Kidney (tissue), 14 donors: ENCODE data around the gene KRT13. TPM values are rescaled to one million over a fixed set of nuclear protein-coding genes. Genes with fewer than 3 reads are reported as not detected.

ENCODE experiments used
- DNase-seq, 5 donors: peaks; one replicate each; pipeline ENCODE4 v3.0.0-alpha.2; 2013 to 2020
- FAIRE-seq: peaks from 2 replicates; lab custom pipeline; 2012; peaks lifted over from hg19 to GRCh38; lab: Jason Lieb, UNC
- H3K27ac ChIP-seq, 2 donors: one replicate each; pipeline ENCODE4 v1.7.0; 2013; ENCODE audit warnings: low read depth in 2 of 2, low read length in 2 of 2, inconsistent platforms in 1 of 2
- H3K27me3 ChIP-seq: one replicate; pipeline ENCODE4 v1.7.1; 2013; ENCODE audit warnings: low read length, inconsistent platforms; ENCODE audit not compliant: control insufficient read depth, insufficient read depth
- H3K36me3 ChIP-seq, 3 donors: one replicate each; pipeline versions ENCODE4 v1.7.0 to v1.7.1; 2013; ENCODE audit warnings: low read length in 3 of 3, control low read depth in 1 of 3, inconsistent platforms in 1 of 3; ENCODE audit not compliant: insufficient read depth in 3 of 3, control insufficient read depth in 2 of 3
- H3K4me1 ChIP-seq, 3 donors: one replicate each; pipeline versions ENCODE4 v1.7.0 to v1.7.1; 2013; ENCODE audit warnings: low read length in 3 of 3, inconsistent platforms in 1 of 3, low read depth in 1 of 3; ENCODE audit not compliant: control insufficient read depth in 2 of 3, insufficient read depth in 2 of 3
- H3K4me3 ChIP-seq, 3 donors: one replicate each; pipeline versions ENCODE4 v1.7.0 to v1.8.1; 2013; ENCODE audit warnings: low read length in 3 of 3, control low read depth in 1 of 3, inconsistent platforms in 1 of 3
- H3K9ac ChIP-seq, 3 donors: one replicate each; pipeline versions ENCODE4 v1.7.0 to v1.7.1; 2013; ENCODE audit warnings: low read length in 3 of 3, control low read depth in 1 of 3, inconsistent platforms in 1 of 3
- H3K9me3 ChIP-seq, 3 donors: one replicate each; pipeline versions ENCODE4 v1.7.0 to v1.7.1; 2013; ENCODE audit warnings: low read length in 3 of 3, control low read depth in 1 of 3, inconsistent platforms in 1 of 3; ENCODE audit not compliant: control insufficient read depth in 2 of 3, insufficient read depth in 1 of 3
- intact Hi-C: fragments of 100-400 bp; cut with DNase I; formaldehyde crosslinking; loops from one replicate; pipeline ENCODE4 v1.11.1; 2022
- polyA plus RNA-seq: library from polyadenylated mRNA; stranded (reverse); fragments of 350-450 nt; fragmentation: Illumina TruSeq; extraction: RNeasy Lipid Tissue Mini Kit (QIAGEN cat#74804); gene quantifications from one replicate; pipeline ENCODE4 v1.2.3, GENCODE V29; 2014; ENCODE audit warnings: low read depth, low replicate concordance; ENCODE audit not compliant: insufficient read depth
- total RNA-seq: library from RNA; stranded (reverse); fragmentation: NEBNext Ultra II Directional; extraction: Animal tissue kit (Norgen Biotek cat#: 25700); gene quantifications from one replicate; pipeline ENCODE4 v1.2.1, GENCODE V29; 2021
- TF ChIP-seq, protein P1 (sequence below): IDR thresholded peaks from 3 replicates; pipeline ENCODE4 v1.5.1; 2012; ENCODE audit warnings: mild to moderate bottlenecking, moderate library complexity, borderline replicate concordance; ENCODE audit not compliant: insufficient read depth; ENCODE audit errors: extremely low read depth
- donor health status: control.
- donor health status: control.
- donor health status: control.
- donor health status: control.
- donor health status: control.
- donor health status: DM: yes; HTN: yes; CAD: no.
- donor health status: Normal renal cell carcinoma (clear cell type).

The KRT13 gene
- total and polyA plus RNA-seq, 2 donors from 2014 or later: not detected

DNA sequence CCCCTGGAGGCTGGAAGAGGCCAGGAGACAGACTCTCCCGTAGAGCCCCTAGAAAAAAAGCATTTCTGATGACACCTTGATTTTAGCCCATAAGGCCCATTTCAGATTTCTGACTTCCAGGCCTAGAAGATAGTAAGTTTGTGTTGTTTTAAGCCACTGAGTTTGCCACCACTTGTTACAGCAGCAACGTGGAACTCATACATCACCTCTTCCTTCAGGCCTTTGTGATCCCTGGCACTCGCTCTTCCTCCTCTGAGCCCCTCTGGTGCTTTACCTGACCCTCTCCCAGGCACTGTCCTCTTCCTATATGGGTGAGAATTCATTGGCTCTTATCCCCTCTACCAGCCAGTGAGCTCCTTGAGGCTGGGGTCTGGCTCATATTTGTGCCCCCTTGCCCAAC lies 41.4 kb upstream of the KRT13 start:
- Histone ChIP-seq H3K4me3 (no peak overlapping the region), H3K27ac (no peak overlapping the region), H3K9me3 (peaks cover 0 to 5% (median 0%) of the 10 kb centered on the region in 3 donors), H3K9ac (no peak overlapping the region), H3K36me3 (no peaks in the 10 kb centered on the region), H3K4me1 (peaks cover 0 to 12% (median 12%) of the 10 kb centered on the region in 3 donors), H3K27me3 (no peaks in the 10 kb centered on the region)
- DNase-seq (no peak), FAIRE-seq (no peak)
- intact Hi-C loops: no loop called here
- TF ChIP-seq, protein P1, sequence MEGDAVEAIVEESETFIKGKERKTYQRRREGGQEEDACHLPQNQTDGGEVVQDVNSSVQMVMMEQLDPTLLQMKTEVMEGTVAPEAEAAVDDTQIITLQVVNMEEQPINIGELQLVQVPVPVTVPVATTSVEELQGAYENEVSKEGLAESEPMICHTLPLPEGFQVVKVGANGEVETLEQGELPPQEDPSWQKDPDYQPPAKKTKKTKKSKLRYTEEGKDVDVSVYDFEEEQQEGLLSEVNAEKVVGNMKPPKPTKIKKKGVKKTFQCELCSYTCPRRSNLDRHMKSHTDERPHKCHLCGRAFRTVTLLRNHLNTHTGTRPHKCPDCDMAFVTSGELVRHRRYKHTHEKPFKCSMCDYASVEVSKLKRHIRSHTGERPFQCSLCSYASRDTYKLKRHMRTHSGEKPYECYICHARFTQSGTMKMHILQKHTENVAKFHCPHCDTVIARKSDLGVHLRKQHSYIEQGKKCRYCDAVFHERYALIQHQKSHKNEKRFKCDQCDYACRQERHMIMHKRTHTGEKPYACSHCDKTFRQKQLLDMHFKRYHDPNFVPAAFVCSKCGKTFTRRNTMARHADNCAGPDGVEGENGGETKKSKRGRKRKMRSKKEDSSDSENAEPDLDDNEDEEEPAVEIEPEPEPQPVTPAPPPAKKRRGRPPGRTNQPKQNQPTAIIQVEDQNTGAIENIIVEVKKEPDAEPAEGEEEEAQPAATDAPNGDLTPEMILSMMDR: no peak

DNA sequence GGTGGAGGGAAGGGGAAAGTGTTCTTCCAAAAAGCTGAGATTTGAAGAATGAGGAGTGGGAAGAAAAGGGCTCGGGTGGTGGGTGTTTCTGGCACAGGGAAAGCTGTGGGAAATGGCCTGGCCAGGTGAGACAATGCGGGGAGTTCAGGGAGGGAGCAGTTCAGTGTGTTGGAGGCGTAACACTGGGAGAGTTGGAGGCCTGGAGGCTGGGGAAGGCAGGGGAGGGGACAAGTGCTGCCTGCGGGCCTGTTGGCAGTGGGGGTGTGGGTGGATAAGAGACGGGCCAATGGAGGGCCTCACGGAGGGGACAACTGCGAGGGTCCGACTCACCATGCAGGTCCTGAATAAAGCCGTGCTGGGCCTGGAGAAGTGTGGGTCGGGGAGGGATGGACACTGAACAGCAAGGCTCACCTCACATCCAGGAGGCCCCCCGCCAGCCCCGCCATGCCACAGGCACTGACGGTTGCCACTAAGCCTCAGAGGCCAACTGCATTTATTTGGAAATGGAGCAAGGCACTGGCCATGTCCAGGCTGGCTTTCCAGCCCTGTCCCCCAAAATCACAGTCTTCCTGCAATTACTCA lies 40.5 kb upstream of the KRT13 start:
- Histone ChIP-seq H3K27me3 (no peaks in the 10 kb centered on the region), H3K9ac (no peak overlapping the region), H3K4me3 (no peak overlapping the region), H3K4me1 (peaks cover 0 to 12% (median 12%) of the 10 kb centered on the region in 3 donors), H3K9me3 (peaks cover 0 to 5% (median 0%) of the 10 kb centered on the region in 3 donors), H3K36me3 (no peaks in the 10 kb centered on the region), H3K27ac (no peak overlapping the region)
- TF ChIP-seq, protein P1: no peak
- DNase-seq: no peak
- intact Hi-C loops: no loop called here
- FAIRE-seq: no peak

DNA sequence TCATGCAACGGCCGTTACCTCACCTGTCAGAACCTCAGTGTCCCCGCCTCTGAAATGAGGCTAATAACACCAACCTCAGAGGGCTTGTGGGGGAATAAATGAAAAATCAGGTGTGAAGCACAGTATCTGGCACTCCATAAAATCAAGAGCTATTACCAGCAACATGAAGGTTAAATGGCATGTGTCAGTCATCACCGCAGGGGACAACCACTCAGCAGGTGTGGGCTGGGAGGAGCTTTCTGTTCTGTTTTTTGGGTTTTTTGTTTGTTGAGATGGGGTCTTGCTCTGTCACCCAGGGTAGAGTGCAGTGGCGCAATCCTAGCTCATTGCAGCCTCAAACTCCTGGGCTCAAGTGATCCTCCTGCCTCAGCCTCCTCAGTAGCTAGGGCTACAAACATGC lies 39.5 kb upstream of the KRT13 start:
- FAIRE-seq: no peak
- intact Hi-C loops: no loop called here
- peaks cover 0 to 12% (median 12%) of the 10 kb centered on the region in 3 donors for H3K4me1 ChIP-seq
- no peak overlapping the region for H3K4me3 ChIP-seq
- peak overlapping the region in 1 of 2 donors; percentile 60 for H3K27ac ChIP-seq
- no peak overlapping the region for H3K9ac ChIP-seq
- no peaks in the 10 kb centered on the region for H3K27me3 ChIP-seq
- H3K36me3 ChIP-seq: no peaks in the 10 kb centered on the region
- DNase-seq: no peak
- peaks cover 0 to 5% (median 0%) of the 10 kb centered on the region in 3 donors for H3K9me3 ChIP-seq
- TF ChIP-seq, protein P1: no peak
